ENCODE results near the gene KCNN3.

DNA sequence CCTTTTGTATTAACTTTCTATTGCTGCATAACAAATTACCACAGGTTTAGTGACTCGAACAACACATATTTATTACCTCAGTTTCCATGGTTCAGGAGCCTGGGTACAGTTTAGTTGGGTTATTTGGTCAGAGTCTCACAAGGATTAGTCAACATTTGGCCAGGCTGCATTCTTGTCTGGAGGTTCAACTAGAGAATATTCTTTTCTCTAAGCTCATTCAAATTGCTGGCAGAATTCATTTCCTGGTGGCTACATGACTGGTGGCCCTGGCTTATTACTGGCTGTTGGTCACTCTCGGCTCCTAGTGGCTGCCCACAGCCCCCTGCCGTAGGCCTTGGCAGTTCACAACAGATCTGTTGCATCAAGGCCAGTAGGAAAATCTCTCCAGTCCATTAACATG lies 181.0 kb downstream of the KCNN3 start:
- TF ChIP-seq, protein P1, sequence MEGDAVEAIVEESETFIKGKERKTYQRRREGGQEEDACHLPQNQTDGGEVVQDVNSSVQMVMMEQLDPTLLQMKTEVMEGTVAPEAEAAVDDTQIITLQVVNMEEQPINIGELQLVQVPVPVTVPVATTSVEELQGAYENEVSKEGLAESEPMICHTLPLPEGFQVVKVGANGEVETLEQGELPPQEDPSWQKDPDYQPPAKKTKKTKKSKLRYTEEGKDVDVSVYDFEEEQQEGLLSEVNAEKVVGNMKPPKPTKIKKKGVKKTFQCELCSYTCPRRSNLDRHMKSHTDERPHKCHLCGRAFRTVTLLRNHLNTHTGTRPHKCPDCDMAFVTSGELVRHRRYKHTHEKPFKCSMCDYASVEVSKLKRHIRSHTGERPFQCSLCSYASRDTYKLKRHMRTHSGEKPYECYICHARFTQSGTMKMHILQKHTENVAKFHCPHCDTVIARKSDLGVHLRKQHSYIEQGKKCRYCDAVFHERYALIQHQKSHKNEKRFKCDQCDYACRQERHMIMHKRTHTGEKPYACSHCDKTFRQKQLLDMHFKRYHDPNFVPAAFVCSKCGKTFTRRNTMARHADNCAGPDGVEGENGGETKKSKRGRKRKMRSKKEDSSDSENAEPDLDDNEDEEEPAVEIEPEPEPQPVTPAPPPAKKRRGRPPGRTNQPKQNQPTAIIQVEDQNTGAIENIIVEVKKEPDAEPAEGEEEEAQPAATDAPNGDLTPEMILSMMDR (conservative IDR thresholded peaks at IDR 0.05; ENCODE audit: low read depth, low read length): no peak
- no peak for TF ChIP-seq EZH2 (IDR thresholded peaks at IDR 0.05; ENCODE audit: borderline replicate concordance, low read depth, low read length, poor library complexity, severe bottlenecking)
